Measurements from ENCODE around the gene NRN1L.

NRN1L gene

GRCh38 chr16:67930191-67930590 lies 45.5 kb downstream of the NRN1L start:
- Histone ChIP-seq H3K79me2 (ENCODE audit: insufficient read depth, low read length) (no peaks in the 10 kb centered on the region), H3K4me1 (ENCODE audit: insufficient read depth, low read length, severe bottlenecking) (peaks cover 25% of the 10 kb centered on the region), H3K4me2 (ENCODE audit: low read length) (no peak overlapping the region), H3K27ac (ENCODE audit: low read depth, low read length, poor library complexity, severe bottlenecking) (no peak overlapping the region), H3K36me3 (ENCODE audit: insufficient read depth, low read length) (peaks cover 37% of the 10 kb centered on the region; the same call in 1 of the 2 replicates), H3K4me3 (ENCODE audit: low read depth, low read length, poor library complexity, severe bottlenecking) (no peak overlapping the region), H2AFZ (ENCODE audit: low read length) (no peak overlapping the region), H4K20me1 (ENCODE audit: insufficient read depth, low read length) (no peaks in the 10 kb centered on the region), H3K9ac (ENCODE audit: low read length) (no peak overlapping the region), H3F3A (ENCODE audit: insufficient read depth, low read length) (no peaks in the 10 kb centered on the region), H3K27me3 (ENCODE audit: insufficient read depth, low read length) (no peaks in the 10 kb centered on the region), H3K9me2 (ENCODE audit: low read depth, low read length) (no peaks in the 10 kb centered on the region), H3K9me3 (ENCODE audit: low read length) (no peaks in the 10 kb centered on the region)
- TF ChIP-seq EZH2 (IDR thresholded peaks at IDR 0.05; ENCODE audit: borderline replicate concordance, low read length) = no peak
- TF ChIP-seq CTCF (IDR thresholded peaks at IDR 0.05; ENCODE audit: low read length) = no peak

GRCh38 chr16:67930678-67931211 lies 46.1 kb downstream of the NRN1L start:
- no peak overlapping the region for H3K9ac ChIP-seq (ENCODE audit: low read length)
- H3K4me3 ChIP-seq (ENCODE audit: low read depth, low read length, poor library complexity, severe bottlenecking) = no peak overlapping the region
- no peaks in the 10 kb centered on the region for H3F3A ChIP-seq (ENCODE audit: insufficient read depth, low read length)
- H3K9me3 ChIP-seq (ENCODE audit: low read length) = no peaks in the 10 kb centered on the region
- no peak overlapping the region for H3K27ac ChIP-seq (ENCODE audit: low read depth, low read length, poor library complexity, severe bottlenecking)
- H4K20me1 ChIP-seq (ENCODE audit: insufficient read depth, low read length) = no peaks in the 10 kb centered on the region
- TF ChIP-seq EZH2 (IDR thresholded peaks at IDR 0.05; ENCODE audit: borderline replicate concordance, low read length) (no peak), CTCF (IDR thresholded peaks at IDR 0.05; ENCODE audit: low read length) (no peak)
- H3K4me2 ChIP-seq (ENCODE audit: low read length) = no peak overlapping the region
- peaks cover 38% of the 10 kb centered on the region; the same call in 1 of the 2 replicates for H3K36me3 ChIP-seq (ENCODE audit: insufficient read depth, low read length)
- no peaks in the 10 kb centered on the region for H3K27me3 ChIP-seq (ENCODE audit: insufficient read depth, low read length)
- H2AFZ ChIP-seq (ENCODE audit: low read length) = no peak overlapping the region
- peaks cover 24% of the 10 kb centered on the region for H3K4me1 ChIP-seq (ENCODE audit: insufficient read depth, low read length, severe bottlenecking)
- no peaks in the 10 kb centered on the region for H3K9me2 ChIP-seq (ENCODE audit: low read depth, low read length)
- no peaks in the 10 kb centered on the region for H3K79me2 ChIP-seq (ENCODE audit: insufficient read depth, low read length)

GRCh38 chr16:67931712-67932461 lies 47.2 kb downstream of the NRN1L start, which contains the start of gene CTRL:
Gene CTRL, minus strand, starts transcription at chr16:67931862. Its CDS starts 10 bp downstream, at chr16:67931852.
- Histone ChIP-seq H3K9me3 (ENCODE audit: low read length) (no peaks in the 10 kb centered on the region), H4K20me1 (ENCODE audit: insufficient read depth, low read length) (no peaks in the 10 kb centered on the region), H2AFZ (ENCODE audit: low read length) (no peak within 1 kb of the TSS), H3K9ac (ENCODE audit: low read length) (no peak within 1 kb of the TSS), H3K4me1 (ENCODE audit: insufficient read depth, low read length, severe bottlenecking) (peaks cover 16% of the 10 kb centered on the region), H3K27ac (ENCODE audit: low read depth, low read length, poor library complexity, severe bottlenecking) (no peak within 1 kb of the TSS), H3F3A (ENCODE audit: insufficient read depth, low read length) (no peaks in the 10 kb centered on the region), H3K36me3 (ENCODE audit: insufficient read depth, low read length) (peaks cover 38% of the 10 kb centered on the region; the same call in 1 of the 2 replicates), H3K9me2 (ENCODE audit: low read depth, low read length) (no peaks in the 10 kb centered on the region), H3K4me2 (ENCODE audit: low read length) (no peak within 1 kb of the TSS), H3K4me3 (ENCODE audit: low read depth, low read length, poor library complexity, severe bottlenecking) (no peak within 1 kb of the TSS), H3K27me3 (ENCODE audit: insufficient read depth, low read length) (no peaks in the 10 kb centered on the region), H3K79me2 (ENCODE audit: insufficient read depth, low read length) (no peaks in the 10 kb centered on the region)
- TF ChIP-seq CTCF (IDR thresholded peaks at IDR 0.05; ENCODE audit: low read length) = no peak
- TF ChIP-seq EZH2 (IDR thresholded peaks at IDR 0.05; ENCODE audit: borderline replicate concordance, low read length) = no peak

Data from OCI-LY1 (cell line).